Loucy (cell line): ENCODE results near the gene JPH3.

Source experiments
- H2AFZ ChIP-seq: fragments of 200-600 bp; sonication (generic); 2 replicates; pipeline ENCODE4 v1.6.0; 2016; ENCODE audit warnings: antibody characterized with exemption, mild to moderate bottlenecking, low read length, moderate library complexity
- H3F3A ChIP-seq: fragments of 200-600 bp; 2 replicates; pipeline ENCODE4 v1.6.0; 2016; ENCODE audit warnings: antibody characterized with exemption, low read depth, mild to moderate bottlenecking
- H3K27me3 ChIP-seq: fragments of 200-600 bp; sonication (generic); 2 replicates; pipeline ENCODE4 v1.6.1; 2014; ENCODE audit warnings: low read length, mild to moderate bottlenecking; ENCODE audit not compliant: insufficient read depth, poor library complexity, severe bottlenecking
- H3K36me3 ChIP-seq: fragments of 200-600 bp; sonication (generic); 2 replicates; pipeline ENCODE4 v1.6.1; 2016; ENCODE audit warnings: low read length; ENCODE audit not compliant: insufficient read depth
- H3K4me1 ChIP-seq: fragments of 200-600 bp; sonication (generic); 2 replicates; pipeline ENCODE4 v1.5.1; 2014; ENCODE audit warnings: low read length, mild to moderate bottlenecking; ENCODE audit not compliant: insufficient read depth, poor library complexity, severe bottlenecking
- H3K4me2 ChIP-seq: fragments of 200-600 bp; sonication (generic); 2 replicates; pipeline ENCODE4 v1.6.0; 2014; ENCODE audit warnings: antibody characterized with exemption, low read length, low read depth, mild to moderate bottlenecking; ENCODE audit not compliant: poor library complexity, severe bottlenecking
- H3K4me3 ChIP-seq: fragments of 200-600 bp; sonication (generic); 2 replicates; pipeline ENCODE4 v1.5.1; 2014; ENCODE audit warnings: low read length, mild to moderate bottlenecking, mixed read lengths; ENCODE audit not compliant: poor library complexity, severe bottlenecking
- H3K79me2 ChIP-seq: fragments of 200-600 bp; sonication (generic); 2 replicates; pipeline ENCODE4 v1.6.1; 2014; ENCODE audit warnings: low read length; ENCODE audit not compliant: insufficient read depth
- H3K9ac ChIP-seq: fragments of 200-600 bp; sonication (generic); 2 replicates; pipeline ENCODE4 v1.6.0; 2014; ENCODE audit warnings: mild to moderate bottlenecking, low read depth, low read length, moderate library complexity; ENCODE audit not compliant: poor library complexity, severe bottlenecking
- H3K9me2 ChIP-seq: fragments of 200-600 bp; sonication (generic); replicated peaks from 2 replicates; pipeline ENCODE4 v1.6.1; 2016; ENCODE audit warnings: low read depth, low read length, mixed read lengths
- H3K9me3 ChIP-seq: fragments of 200-600 bp; sonication (generic); 2 replicates; pipeline ENCODE4 v1.6.1; 2014; ENCODE audit warnings: mild to moderate bottlenecking, antibody characterized with exemption, low read length, low read depth; ENCODE audit not compliant: insufficient read depth
- H4K20me1 ChIP-seq: fragments of 200-600 bp; sonication (generic); 2 replicates; pipeline ENCODE4 v1.6.0; 2014; ENCODE audit warnings: antibody characterized with exemption, low read length, mild to moderate bottlenecking; ENCODE audit not compliant: insufficient read depth, poor library complexity, severe bottlenecking
- CTCF ChIP-seq: fragments of 200-600 bp; sonication (generic); conservative IDR thresholded peaks from 2 replicates; pipeline ENCODE4 v1.5.1; 2014; ENCODE audit warnings: mild to moderate bottlenecking, antibody characterized with exemption, low read length
- EZH2phosphoT487 ChIP-seq: fragments of 200-600 bp; IDR thresholded peaks from 2 replicates; pipeline ENCODE4 v1.6.1; 2018; ENCODE audit warnings: antibody characterized with exemption, mild to moderate bottlenecking, moderate library complexity, borderline replicate concordance

JPH3 gene

GRCh38 chr16:87582216-87582965 is 19.9 kb upstream of the JPH3 start:
- no peaks in the 10 kb centered on the region for H3K27me3 ChIP-seq
- no peaks in the 10 kb centered on the region for H3K36me3 ChIP-seq
- H3K79me2 ChIP-seq: no peaks in the 10 kb centered on the region
- no peak overlapping the region for H3K4me2 ChIP-seq
- no peaks in the 10 kb centered on the region for H3K9me3 ChIP-seq
- no peaks in the 10 kb centered on the region for H3K9me2 ChIP-seq
- H2AFZ ChIP-seq: no peak overlapping the region
- H3K4me1 ChIP-seq: no peaks in the 10 kb centered on the region
- H3K4me3 ChIP-seq: no peak overlapping the region
- H3F3A ChIP-seq: no peaks in the 10 kb centered on the region
- no peak overlapping the region for H3K9ac ChIP-seq
- H4K20me1 ChIP-seq: no peaks in the 10 kb centered on the region
- no peak for TF ChIP-seq EZH2phosphoT487
- TF ChIP-seq CTCF: no peak

- TF ChIP-seq CTCF: no peak
- no peak for TF ChIP-seq EZH2phosphoT487
- H2AFZ ChIP-seq: no peak overlapping the region
- H3K9ac ChIP-seq: no peak overlapping the region
These were observed 19.4 kb upstream of the JPH3 start for GRCh38 chr16:87582966-87583325.

GRCh38 chr16:87583453-87584131 is 18.7 kb upstream of the JPH3 start:
- Histone ChIP-seq H3F3A (no peaks in the 10 kb centered on the region), H3K9ac (no peak overlapping the region), H3K9me3 (no peaks in the 10 kb centered on the region), H3K27me3 (no peaks in the 10 kb centered on the region), H3K79me2 (no peaks in the 10 kb centered on the region), H2AFZ (no peak overlapping the region), H3K4me2 (no peak overlapping the region), H3K9me2 (no peaks in the 10 kb centered on the region), H3K4me1 (no peaks in the 10 kb centered on the region), H3K4me3 (no peak overlapping the region), H3K36me3 (no peaks in the 10 kb centered on the region), H4K20me1 (no peaks in the 10 kb centered on the region)
- TF ChIP-seq CTCF: no peak

More at GRCh38 chr16:87582966-87583325, 19.4 kb upstream of the JPH3 start:
- H3K4me1 ChIP-seq: no peaks in the 10 kb centered on the region
- no peak overlapping the region for H3K4me3 ChIP-seq
- H3K27me3 ChIP-seq: no peaks in the 10 kb centered on the region
- H4K20me1 ChIP-seq: no peaks in the 10 kb centered on the region
- no peaks in the 10 kb centered on the region for H3F3A ChIP-seq
- H3K36me3 ChIP-seq: no peaks in the 10 kb centered on the region
- no peaks in the 10 kb centered on the region for H3K9me3 ChIP-seq
- H3K9me2 ChIP-seq: no peaks in the 10 kb centered on the region
- H3K79me2 ChIP-seq: no peaks in the 10 kb centered on the region
- H3K4me2 ChIP-seq: no peak overlapping the region
